GM21576 (cell line): ENCODE measurements around the gene RAPGEF2.
"Not testable (repeated sequence)": the region's sequence is repeated elsewhere in the genome, so short reads cannot be mapped to it uniquely, and the experiment has no call there.

Source experiments
- ATAC-seq: cut with Tn5 transposase; IDR thresholded peaks from one replicate; pipeline ENCODE4 v1.9.1; 2021; ENCODE audit warnings: mild to moderate bottlenecking, moderate library complexity; ENCODE audit not compliant: unreplicated experiment

Gene RAPGEF2

DNA sequence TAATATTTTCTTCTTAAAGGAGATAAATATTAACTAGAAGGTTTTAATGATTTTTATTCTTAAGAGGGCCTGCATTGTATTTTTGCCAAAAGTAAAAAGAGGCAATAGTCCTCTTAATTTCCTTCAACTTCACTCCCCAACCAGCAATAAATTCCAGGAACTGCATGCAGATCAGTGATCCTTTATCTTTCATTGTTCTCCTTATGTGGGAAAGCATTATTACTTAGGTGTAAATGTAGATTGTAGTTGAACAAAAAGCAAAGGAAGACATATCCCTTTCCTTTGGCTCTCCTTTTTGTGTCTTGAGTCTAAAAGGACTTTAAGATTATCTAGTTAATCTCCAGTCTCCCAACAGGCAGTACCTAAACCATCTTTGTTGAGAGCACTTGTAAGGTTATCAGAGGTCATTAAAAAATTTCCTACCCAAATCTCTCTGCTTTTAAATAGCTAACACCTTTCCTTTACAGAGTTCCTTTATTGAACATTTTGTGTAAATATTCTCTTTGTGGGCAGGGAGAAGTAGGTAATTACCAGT, 55.3 kb downstream of the RAPGEF2 start:
- ATAC-seq = no peak

DNA sequence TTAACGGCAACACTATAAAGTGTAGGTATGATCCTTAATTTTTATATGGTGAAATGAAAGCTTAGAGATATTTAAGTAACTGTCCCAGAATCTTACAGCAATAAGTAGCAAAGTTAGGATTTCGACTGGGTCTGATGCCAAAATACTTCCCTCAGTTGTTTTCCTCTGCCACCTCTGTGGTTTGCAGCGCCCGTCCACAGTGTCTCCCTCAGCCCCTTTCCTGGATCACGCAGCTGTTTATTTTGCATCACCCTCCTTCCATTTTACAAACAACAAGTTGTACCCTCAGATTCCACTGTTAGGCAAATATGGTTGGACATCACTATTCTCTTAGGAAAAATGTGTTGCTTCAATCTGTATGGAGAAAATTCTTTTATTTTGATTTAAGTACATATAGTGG, 56.1 kb downstream of the RAPGEF2 start:
- no peak for ATAC-seq

DNA sequence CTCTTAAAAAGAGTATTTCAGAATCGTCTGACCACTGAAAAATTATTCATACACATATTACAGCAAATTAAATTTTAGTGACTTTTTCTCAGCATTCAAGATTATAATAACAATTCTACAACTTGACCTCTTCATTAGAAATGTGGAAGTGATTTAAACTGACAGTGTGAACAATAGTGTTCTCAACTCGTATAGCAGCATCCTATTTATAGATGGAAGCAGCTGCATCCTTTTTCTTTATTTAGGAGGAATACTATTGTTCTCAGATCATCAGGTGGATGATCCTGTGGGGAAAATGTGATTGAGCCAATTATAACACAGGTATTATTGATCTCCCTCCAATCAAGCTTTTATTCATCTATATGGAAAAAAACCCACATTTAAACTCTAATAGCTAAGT, 56.7 kb downstream of the RAPGEF2 start:
- no peak for ATAC-seq

GRCh38 chr4:159160242-159160641, 57.4 kb downstream of the RAPGEF2 start:
- no peak for ATAC-seq

DNA sequence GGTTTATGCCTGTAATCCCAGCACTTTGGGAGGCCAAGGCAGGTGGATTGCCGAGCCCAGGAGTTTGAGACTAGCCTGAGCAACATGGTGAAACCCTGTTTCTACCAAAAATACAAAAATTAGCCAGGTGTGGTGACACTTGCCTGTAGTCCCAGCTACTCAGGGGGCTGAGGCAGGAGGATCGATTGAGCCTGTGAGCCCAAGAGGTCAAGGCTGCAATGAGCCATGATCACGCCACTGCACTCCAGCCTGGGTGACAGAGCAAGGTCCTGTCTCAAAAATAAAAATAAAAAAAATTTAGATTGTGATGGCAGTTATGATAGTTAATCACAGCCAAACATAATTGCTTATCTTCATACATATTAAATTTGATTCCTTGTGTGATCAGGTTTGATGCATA, 58.6 kb downstream of the RAPGEF2 start:
- ATAC-seq = not testable (repeated sequence)

- ATAC-seq = no peak
These were observed 59.7 kb downstream of the RAPGEF2 start for GRCh38 chr4:159162576-159162975.

DNA sequence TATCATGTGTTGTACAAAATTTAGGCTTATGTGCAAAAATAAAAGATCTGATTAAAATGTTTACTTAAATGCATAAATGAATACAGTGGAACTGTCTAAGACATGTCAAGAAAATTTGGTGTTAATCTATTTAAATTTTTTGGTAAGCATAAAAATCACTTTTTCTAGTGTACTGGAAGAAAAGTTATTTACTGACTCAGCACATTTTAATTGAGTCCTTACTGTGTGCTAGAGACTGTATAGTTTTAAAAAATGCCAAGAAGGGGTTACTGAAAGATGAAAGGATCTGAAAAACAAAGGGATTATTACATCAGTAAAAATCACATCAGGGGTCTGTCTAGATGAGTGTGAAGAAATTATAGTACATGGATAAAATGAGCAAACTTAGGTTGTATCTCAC, 60.6 kb downstream of the RAPGEF2 start:
- no peak for ATAC-seq

DNA sequence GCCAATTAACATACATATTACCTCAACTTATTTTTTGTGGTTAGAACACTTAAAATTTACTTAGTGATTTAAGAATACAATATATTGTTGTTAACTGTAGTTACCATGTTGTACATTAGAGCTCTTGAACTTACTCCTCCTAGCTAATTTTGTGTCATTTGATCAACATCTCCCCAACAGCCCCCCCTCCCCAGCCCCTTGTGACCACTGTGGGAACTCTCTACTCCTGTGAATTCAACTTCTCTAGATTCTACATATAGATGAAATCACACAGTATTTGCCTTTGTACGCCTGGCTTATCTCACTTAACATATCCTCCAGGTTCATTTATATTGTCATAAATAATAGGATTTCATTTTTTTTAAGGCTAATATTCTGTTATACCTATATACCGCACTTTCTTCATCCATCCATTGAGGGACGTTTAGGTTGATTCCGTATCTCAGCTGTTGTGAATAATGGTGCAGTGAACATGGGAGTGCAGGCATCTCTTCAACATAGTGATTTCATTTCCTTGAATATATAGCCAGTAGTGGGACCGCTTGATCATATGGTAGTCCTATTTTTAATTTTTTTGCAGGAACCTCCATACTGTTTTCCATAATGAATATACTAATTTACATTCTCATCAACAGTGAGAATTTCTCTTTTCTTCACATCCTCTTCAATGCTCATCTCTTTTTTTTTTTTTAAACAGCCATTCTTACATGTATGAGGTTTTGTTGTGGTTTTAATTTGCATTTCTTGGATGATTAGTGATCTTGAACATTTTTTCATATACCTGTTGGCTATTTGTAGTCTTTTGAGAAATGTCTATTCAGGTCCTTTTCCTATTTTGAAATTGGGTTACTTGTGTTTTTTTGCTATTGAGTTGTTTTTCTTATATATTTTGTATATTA, 66.8 kb downstream of the RAPGEF2 start:
- ATAC-seq = peak; percentile 52

- no peak for ATAC-seq
These were observed 68.4 kb downstream of the RAPGEF2 start for GRCh38 chr4:159171287-159171686.

DNA sequence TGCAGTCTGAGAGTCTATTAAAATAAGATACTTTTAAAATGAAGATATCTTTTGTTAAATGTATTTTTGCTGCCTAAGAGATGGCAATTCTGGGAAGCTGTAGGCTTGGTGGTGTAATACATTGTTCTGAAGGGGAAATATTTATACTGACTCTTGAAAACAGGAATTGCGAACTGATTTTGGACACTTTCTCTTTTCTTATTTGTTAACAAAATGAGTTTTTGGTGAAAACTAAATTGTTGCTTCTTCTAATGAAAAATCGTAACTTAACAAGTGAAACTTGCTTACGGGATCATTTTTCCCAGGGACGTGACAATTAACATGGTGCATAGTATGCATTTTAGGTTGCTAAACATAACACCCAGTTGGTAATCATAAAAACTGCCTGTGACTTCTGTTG, 71.0 kb downstream of the RAPGEF2 start:
- no peak for ATAC-seq

GRCh38 chr4:159174645-159175084, 71.8 kb downstream of the RAPGEF2 start:
- no peak for ATAC-seq

- ATAC-seq = peak; percentile 61
These were observed 72.5 kb downstream of the RAPGEF2 start for GRCh38 chr4:159175085-159175988.

GRCh38 chr4:159175989-159176375, 73.1 kb downstream of the RAPGEF2 start:
- ATAC-seq = no peak

DNA sequence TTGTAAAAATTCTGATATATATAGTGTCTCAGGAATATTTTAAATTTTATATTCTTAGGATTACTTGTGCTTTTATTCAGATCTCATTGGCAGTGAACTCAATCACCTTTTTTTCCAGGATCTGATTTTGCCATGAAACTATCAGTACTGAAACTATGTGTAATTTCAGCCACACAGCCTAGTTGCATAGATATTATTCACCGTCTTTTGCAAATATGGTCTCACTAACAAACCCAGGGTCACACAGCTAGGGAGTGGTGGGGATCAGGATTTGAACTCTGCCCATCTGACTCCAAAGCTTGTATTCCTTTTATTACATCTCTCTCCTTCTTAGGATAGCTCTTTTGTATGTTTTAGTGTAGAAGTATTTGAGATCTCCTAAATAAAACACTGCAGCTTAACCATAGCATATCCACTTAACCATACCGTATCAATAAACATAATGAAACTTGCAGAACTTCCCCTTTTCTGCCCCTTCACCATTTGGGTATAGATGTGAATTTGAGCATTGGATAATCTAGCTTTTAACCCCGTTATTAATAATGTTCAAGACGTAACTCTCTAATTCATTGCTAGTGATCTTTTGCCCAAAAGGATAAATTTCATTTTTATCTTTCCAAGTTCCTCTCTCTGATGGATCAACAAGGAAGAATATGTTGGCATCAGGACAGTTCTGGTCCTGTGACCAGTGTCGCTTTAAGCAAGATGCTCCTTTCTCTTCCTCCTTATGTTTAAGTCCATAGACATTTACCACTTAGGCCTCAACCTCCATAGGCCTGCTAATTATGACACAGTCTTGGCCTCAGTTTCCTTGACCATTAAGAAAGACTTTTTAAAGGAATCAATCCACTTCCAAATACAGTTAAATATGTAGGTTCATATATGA, 74.6 kb downstream of the RAPGEF2 start:
- ATAC-seq = peak; percentile 39

DNA sequence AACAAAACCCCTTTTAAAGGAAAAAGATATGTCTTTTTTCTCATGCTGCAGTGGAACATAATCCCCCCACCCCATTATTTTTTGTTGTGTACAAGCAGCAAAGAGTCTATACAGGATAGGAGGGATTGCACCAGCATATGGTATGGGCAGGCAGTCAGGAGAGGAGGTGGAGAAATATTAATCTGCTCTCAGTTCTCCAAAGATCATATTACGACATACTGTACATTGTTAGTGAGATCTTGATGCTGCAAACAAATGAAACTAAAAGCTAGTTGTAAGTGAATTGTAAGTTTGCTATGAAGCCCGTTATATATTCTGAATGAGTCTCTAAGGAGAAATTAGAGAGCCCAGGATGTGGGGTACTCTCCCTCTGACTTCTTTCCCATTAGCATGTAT, 75.3 kb downstream of the RAPGEF2 start:
- ATAC-seq = no peak

GRCh38 chr4:159178979-159179969, 76.4 kb downstream of the RAPGEF2 start:
- ATAC-seq = no peak

GRCh38 chr4:159183885-159184605, 81.2 kb downstream of the RAPGEF2 start:
- not testable (repeated sequence) for ATAC-seq

DNA sequence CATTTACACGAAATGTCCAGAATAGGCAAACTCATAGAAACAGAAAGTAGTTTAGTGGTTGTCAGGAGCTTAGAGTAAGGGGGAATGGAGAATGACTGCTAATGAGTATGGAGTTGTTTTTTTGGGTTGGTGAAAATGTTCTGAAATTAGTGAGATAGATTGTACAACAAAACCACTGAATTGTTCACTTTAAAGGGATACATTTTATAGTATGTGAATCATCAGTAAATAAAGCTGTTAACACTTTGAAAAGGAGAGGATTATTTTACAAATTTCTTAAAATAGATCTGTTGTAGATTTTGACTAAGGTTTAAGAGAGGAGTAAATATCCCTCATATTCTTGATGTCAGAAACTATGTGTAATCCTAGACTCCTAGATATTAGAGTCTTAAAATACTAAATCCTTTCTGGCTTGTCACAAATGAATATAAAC, 82.7 kb downstream of the RAPGEF2 start:
- ATAC-seq = no peak

DNA sequence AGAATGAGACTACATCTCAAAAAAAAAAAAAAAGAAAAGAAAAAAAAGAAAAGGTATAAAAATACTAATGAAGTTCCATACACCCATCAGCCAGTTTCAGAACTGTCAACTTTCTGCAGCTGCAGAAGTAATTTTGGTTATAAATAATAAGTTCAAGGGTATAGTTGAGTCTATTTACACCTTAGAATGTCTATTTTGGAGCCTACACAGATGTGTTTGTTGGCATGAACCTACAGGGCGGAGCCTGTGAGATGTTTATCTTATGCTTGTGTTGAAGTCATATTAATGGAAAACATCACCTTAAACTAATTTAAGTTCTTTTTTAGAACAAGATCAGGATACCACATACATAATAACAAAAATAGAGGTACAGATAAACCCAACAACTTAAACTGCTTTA, 85.8 kb downstream of the RAPGEF2 start:
- no peak for ATAC-seq
